ENCODE measurements around the gene ARHGAP4. TPM values are rescaled to one million over a fixed set of nuclear protein-coding genes. Genes with fewer than 3 reads are reported as not detected.

ARHGAP4 gene
- total RNA-seq, 1 donor from 2014 or later: 72.2 TPM

GRCh38 chrX:153861151-153861550, 64.9 kb downstream of the ARHGAP4 start:
- Mint-ChIP-seq H3K4me3 (ENCODE audit: unreplicated experiment) (no peak overlapping the region), H3K4me1 (ENCODE audit: unreplicated experiment) (no peaks in the 10 kb centered on the region), H3K36me3 (ENCODE audit: low read depth, unreplicated experiment) (no peaks in the 10 kb centered on the region), H3K27ac (ENCODE audit: unreplicated experiment) (no peak overlapping the region), H3K27me3 (ENCODE audit: unreplicated experiment) (peaks cover 5% of the 10 kb centered on the region), H3K9me3 (ENCODE audit: unreplicated experiment) (no peaks in the 10 kb centered on the region)
- DNase-seq (ENCODE audit: low spot score): no peak
- no peak for TF ChIP-seq CTCF (IDR thresholded peaks at IDR 0.05; ENCODE audit: unreplicated experiment)

Other genes starting within 250 kb of the ARHGAP4 start
- 7.9 TPM for gene SLC6A8, start 238.3 kb downstream of the ARHGAP4 start, total RNA-seq (ENCODE audit: unreplicated experiment)
- 282 TPM for gene BCAP31, start 201.9 kb downstream of the ARHGAP4 start, total RNA-seq (ENCODE audit: unreplicated experiment)
- 19.5 TPM for gene ABCD1, start 201.4 kb downstream of the ARHGAP4 start, total RNA-seq (ENCODE audit: unreplicated experiment)
- gene PLXNB3, start 162.0 kb downstream of the ARHGAP4 start, total RNA-seq (ENCODE audit: unreplicated experiment): 11.2 TPM
- gene SRPK3, start 145.2 kb downstream of the ARHGAP4 start, total RNA-seq (ENCODE audit: unreplicated experiment): 0.18 TPM
- 43.3 TPM for gene IDH3G, start 131.9 kb downstream of the ARHGAP4 start, total RNA-seq (ENCODE audit: unreplicated experiment)
- gene SSR4, start 131.6 kb downstream of the ARHGAP4 start, total RNA-seq (ENCODE audit: unreplicated experiment): 243 TPM
- 2.6 TPM for gene PDZD4, start 95.7 kb downstream of the ARHGAP4 start, total RNA-seq (ENCODE audit: unreplicated experiment)
- 0.31 TPM for gene L1CAM, start 40.1 kb downstream of the ARHGAP4 start, total RNA-seq (ENCODE audit: unreplicated experiment)
- 0.77 TPM for gene AVPR2, start 21.6 kb downstream of the ARHGAP4 start, total RNA-seq (ENCODE audit: unreplicated experiment)
- 85.5 TPM for gene NAA10, start 8.8 kb upstream of the ARHGAP4 start, total RNA-seq (ENCODE audit: unreplicated experiment)
- 19.3 TPM for gene RENBP, start 18.4 kb upstream of the ARHGAP4 start, total RNA-seq (ENCODE audit: unreplicated experiment)
- 74.6 TPM for gene HCFC1, start 45.6 kb upstream of the ARHGAP4 start, total RNA-seq (ENCODE audit: unreplicated experiment)
- 12.0 TPM for gene TMEM187, start 46.5 kb upstream of the ARHGAP4 start, total RNA-seq (ENCODE audit: unreplicated experiment)
- 89.9 TPM for gene IRAK1, start 93.6 kb upstream of the ARHGAP4 start, total RNA-seq (ENCODE audit: unreplicated experiment)
- 60.0 TPM for gene MECP2, start 171.5 kb upstream of the ARHGAP4 start, total RNA-seq (ENCODE audit: unreplicated experiment)
- gene OPN1LW, start 218.0 kb upstream of the ARHGAP4 start, total RNA-seq (ENCODE audit: unreplicated experiment): not detected